Right lobe of liver (tissue), 4 donors: ENCODE measurements around the gene SLC24A3.

ENCODE experiments used
- CTCF ChIP-seq, 4 donors: fragments of 200-600 bp in 3 of 4; fragments of 450-650 bp in 1 of 4; IDR thresholded peaks; one replicate each; pipeline versions ENCODE4 v1.5.1 to v1.8.0; 2016 to 2022; ENCODE audit warnings: antibody characterized with exemption in 4 of 4, mild to moderate bottlenecking in 2 of 4
- POLR2A ChIP-seq: fragments of 450-650 bp; IDR thresholded peaks from one replicate; pipeline ENCODE4 v1.6.1; 2017; ENCODE audit warnings: antibody characterized with exemption, mild to moderate bottlenecking
- donor health status: DM: no; HTN: no; CAD: no.
- donor health status: DM: no; HTN: no; CAD: no.
- donor health status: DM: no; HTN: yes; CAD: no.

GRCh38 chr20:19275038-19275629 lies 62.7 kb downstream of the SLC24A3 start:
- TF ChIP-seq CTCF (IDR thresholded peaks at IDR 0.05) (no peak), POLR2A (no peak)
